Suprapubic skin (tissue), 4 donors: Measurements from ENCODE around the gene TANGO6. TPM values are rescaled to one million over a fixed set of nuclear protein-coding genes. Genes with fewer than 3 reads are reported as not detected.

Experiments used
- DNase-seq, 2 donors: peaks; one replicate each; pipeline ENCODE4 v3.0.0-alpha.2; 2019; ENCODE audit warnings: low spot score in 2 of 2
- H3K27ac ChIP-seq: fragments of 200-600 bp; sonication (generic); one replicate; pipeline ENCODE4 v1.5.1; 2019
- H3K27me3 ChIP-seq: fragments of 200-600 bp; sonication (generic); one replicate; pipeline ENCODE4 v1.5.1; 2019
- H3K36me3 ChIP-seq: fragments of 200-600 bp; sonication (generic); one replicate; pipeline ENCODE4 v1.5.1; 2019
- H3K4me1 ChIP-seq: fragments of 200-600 bp; sonication (generic); one replicate; pipeline ENCODE4 v1.5.1; 2019
- H3K4me3 ChIP-seq: fragments of 200-600 bp; sonication (generic); one replicate; pipeline ENCODE4 v1.5.1; 2019; ENCODE audit warnings: mild to moderate bottlenecking
- H3K9me3 ChIP-seq: fragments of 200-600 bp; sonication (generic); one replicate; pipeline ENCODE4 v1.5.1; 2019
- EP300 ChIP-seq: sonication (generic); formaldehyde crosslinking; IDR thresholded peaks from one replicate; pipeline ENCODE4 v1.6.1; 2017; ENCODE audit warnings: antibody characterized with exemption
- POLR2A ChIP-seq, 2 donors: fragments of 450-650 bp; IDR thresholded peaks; one replicate each; pipeline ENCODE4 v1.6.1; 2017; ENCODE audit warnings: antibody characterized with exemption in 2 of 2, mild to moderate bottlenecking in 2 of 2, moderate library complexity in 2 of 2
- POLR2AphosphoS5 ChIP-seq, 3 donors: sonication (generic); formaldehyde crosslinking; IDR thresholded peaks; one replicate each; pipeline ENCODE4 v1.6.1; 2017; ENCODE audit warnings: antibody characterized with exemption in 3 of 3
- WGBS: methylation state at CpG from one replicate; pipeline ENCODE4 v1.1.5; 2018; 5-methylcytosine and 5-hydroxymethylcytosine counted together
- total RNA-seq, 4 donors: library from RNA; depleted of rRNA; stranded (reverse); fragments of >200 nt; gene quantifications; one replicate each; pipeline ENCODE4 v1.1.0, GENCODE V29; 2016
- TF ChIP-seq, protein P1 (sequence below), 2 donors: fragments of 200-600 bp in 1 of 2; fragments of 450-650 bp in 1 of 2; sonication (generic) in 1 of 2; IDR thresholded peaks; one replicate each; pipeline ENCODE4 v1.5.1; 2016 to 2019; ENCODE audit warnings: antibody characterized with exemption in 2 of 2, mild to moderate bottlenecking in 1 of 2, moderate library complexity in 1 of 2

The TANGO6 gene
- total RNA-seq, 4 donors from 2014 or later = 10.6 to 14.0 (median 12.0) TPM

- WGBS = 68% methylated on average over 2 of the region's 2 CpGs
- H3K9me3 ChIP-seq = no peaks in the 10 kb centered on the region
- no peaks in the 10 kb centered on the region for H3K4me1 ChIP-seq
- DNase-seq = no peak
- no peak overlapping the region for H3K27ac ChIP-seq
- no peak for TF ChIP-seq EP300
- TF ChIP-seq POLR2A (IDR thresholded peaks at IDR 0.05) = no peak
- no peak for TF ChIP-seq POLR2AphosphoS5 (IDR thresholded peaks at IDR 0.05)
- TF ChIP-seq, protein P1, sequence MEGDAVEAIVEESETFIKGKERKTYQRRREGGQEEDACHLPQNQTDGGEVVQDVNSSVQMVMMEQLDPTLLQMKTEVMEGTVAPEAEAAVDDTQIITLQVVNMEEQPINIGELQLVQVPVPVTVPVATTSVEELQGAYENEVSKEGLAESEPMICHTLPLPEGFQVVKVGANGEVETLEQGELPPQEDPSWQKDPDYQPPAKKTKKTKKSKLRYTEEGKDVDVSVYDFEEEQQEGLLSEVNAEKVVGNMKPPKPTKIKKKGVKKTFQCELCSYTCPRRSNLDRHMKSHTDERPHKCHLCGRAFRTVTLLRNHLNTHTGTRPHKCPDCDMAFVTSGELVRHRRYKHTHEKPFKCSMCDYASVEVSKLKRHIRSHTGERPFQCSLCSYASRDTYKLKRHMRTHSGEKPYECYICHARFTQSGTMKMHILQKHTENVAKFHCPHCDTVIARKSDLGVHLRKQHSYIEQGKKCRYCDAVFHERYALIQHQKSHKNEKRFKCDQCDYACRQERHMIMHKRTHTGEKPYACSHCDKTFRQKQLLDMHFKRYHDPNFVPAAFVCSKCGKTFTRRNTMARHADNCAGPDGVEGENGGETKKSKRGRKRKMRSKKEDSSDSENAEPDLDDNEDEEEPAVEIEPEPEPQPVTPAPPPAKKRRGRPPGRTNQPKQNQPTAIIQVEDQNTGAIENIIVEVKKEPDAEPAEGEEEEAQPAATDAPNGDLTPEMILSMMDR (IDR thresholded peaks at IDR 0.05) = no peak
- no peaks in the 10 kb centered on the region for H3K27me3 ChIP-seq
- no peak overlapping the region for H3K4me3 ChIP-seq
- H3K36me3 ChIP-seq = peaks cover 32% of the 10 kb centered on the region
These were observed 135.1 kb downstream of the TANGO6 start for GRCh38 chr16:68978303-68978954.

DNA sequence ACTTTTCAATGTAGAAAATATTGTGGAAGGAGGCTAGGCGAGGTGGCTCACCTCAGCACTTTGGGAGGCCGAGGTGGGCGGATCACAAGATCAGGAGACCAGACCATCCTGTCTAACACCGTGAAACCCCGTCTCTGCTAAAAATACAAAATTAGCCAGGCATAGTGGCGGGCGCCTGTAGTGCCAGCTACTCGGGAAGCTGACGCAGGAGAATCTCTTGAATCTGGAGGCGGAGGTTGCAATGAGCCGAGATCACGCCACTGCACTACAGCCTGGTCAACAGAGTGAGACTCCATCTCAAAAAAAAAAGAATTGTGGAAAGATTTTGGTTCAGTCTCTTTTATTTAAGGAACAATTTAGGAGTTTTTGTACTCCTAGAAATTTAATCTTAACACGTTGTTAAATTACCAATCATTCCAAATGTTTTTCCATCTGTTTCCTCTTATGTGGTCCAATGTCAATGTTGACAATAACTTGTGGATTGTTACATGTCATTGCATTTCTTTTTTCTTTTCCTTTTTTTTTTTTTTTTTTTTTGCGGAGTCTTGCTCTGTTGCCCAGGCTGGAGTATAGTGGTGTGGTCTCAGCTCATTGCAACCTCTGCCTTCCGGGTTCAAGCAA, 137.5 kb downstream of the TANGO6 start:
- Histone ChIP-seq H3K4me1 (no peaks in the 10 kb centered on the region), H3K27me3 (no peaks in the 10 kb centered on the region), H3K4me3 (no peak overlapping the region), H3K9me3 (no peaks in the 10 kb centered on the region), H3K27ac (no peak overlapping the region), H3K36me3 (peaks cover 11% of the 10 kb centered on the region)
- no peak for DNase-seq
- WGBS = 92% methylated on average over 15 of the region's 15 CpGs
- TF ChIP-seq, protein P1 (IDR thresholded peaks at IDR 0.05) = no peak
- TF ChIP-seq POLR2A (IDR thresholded peaks at IDR 0.05) (no peak), POLR2AphosphoS5 (IDR thresholded peaks at IDR 0.05) (no peak), EP300 (no peak)

- TF ChIP-seq, protein P1 (IDR thresholded peaks at IDR 0.05) = no peak
- no peak for TF ChIP-seq POLR2AphosphoS5 (IDR thresholded peaks at IDR 0.05)
- no peak for DNase-seq
- 93% methylated on average over 2 of the region's 2 CpGs for WGBS
- Histone ChIP-seq H3K27me3 (no peaks in the 10 kb centered on the region), H3K36me3 (peaks cover 10% of the 10 kb centered on the region), H3K4me3 (no peak overlapping the region), H3K27ac (no peak overlapping the region), H3K9me3 (no peaks in the 10 kb centered on the region), H3K4me1 (no peaks in the 10 kb centered on the region)
These were observed 138.6 kb downstream of the TANGO6 start for GRCh38 chr16:68981971-68982370.

DNA sequence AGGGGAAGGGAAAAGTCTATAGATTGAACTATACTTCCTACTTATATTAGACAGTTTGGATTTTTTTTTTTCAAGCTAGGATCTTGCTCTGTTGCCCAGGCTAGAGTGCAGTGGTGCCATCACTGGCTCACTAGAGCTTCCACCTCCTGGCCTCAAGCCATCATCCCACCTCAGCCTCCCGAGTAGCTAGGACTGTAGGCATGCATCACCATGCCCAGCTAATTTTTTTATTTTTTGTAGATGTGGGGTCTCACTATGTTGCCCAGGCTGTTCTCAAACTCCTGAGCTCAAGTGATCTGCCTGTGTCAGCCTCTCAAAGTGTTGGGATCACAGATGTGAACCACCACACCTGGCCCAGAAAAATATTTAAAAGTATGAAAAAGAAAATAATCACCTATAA, 141.1 kb downstream of the TANGO6 start:
- Histone ChIP-seq H3K9me3 (no peaks in the 10 kb centered on the region), H3K36me3 (peaks cover 4% of the 10 kb centered on the region), H3K27me3 (no peaks in the 10 kb centered on the region), H3K4me1 (no peaks in the 10 kb centered on the region), H3K27ac (no peak overlapping the region), H3K4me3 (no peak overlapping the region)
- TF ChIP-seq, protein P1 (IDR thresholded peaks at IDR 0.05) = no peak
- TF ChIP-seq POLR2AphosphoS5 (IDR thresholded peaks at IDR 0.05) (no peak), EP300 (no peak), POLR2A (IDR thresholded peaks at IDR 0.05) (no peak)
- no peak for DNase-seq
- 81% methylated on average over 1 of the region's 1 CpG for WGBS

DNA sequence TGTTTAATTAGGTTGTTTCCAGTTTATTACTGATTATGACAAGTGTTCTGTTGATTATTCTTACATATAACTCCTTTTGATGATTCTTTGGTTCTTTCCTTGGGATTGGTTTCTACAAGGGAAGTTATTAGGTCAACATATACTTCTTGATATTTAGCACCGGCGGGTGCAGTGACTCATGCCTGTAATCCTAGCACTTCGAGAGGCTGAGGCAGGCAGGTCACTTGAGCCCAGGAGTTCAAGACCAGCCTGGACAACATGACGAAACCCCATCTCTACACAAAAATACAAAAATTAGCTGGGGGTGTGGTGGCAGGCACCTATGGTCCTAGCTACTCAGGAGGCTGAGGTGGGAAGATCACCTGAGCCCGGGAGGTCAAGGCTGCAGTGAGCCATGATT, 141.9 kb downstream of the TANGO6 start:
- Histone ChIP-seq H3K36me3 (peaks cover 4% of the 10 kb centered on the region), H3K27me3 (no peaks in the 10 kb centered on the region), H3K27ac (no peak overlapping the region), H3K4me1 (no peaks in the 10 kb centered on the region), H3K4me3 (no peak overlapping the region), H3K9me3 (no peaks in the 10 kb centered on the region)
- no peak for TF ChIP-seq POLR2A (IDR thresholded peaks at IDR 0.05)
- TF ChIP-seq EP300 = no peak
- TF ChIP-seq POLR2AphosphoS5 (IDR thresholded peaks at IDR 0.05) = no peak
- TF ChIP-seq, protein P1 (IDR thresholded peaks at IDR 0.05) = no peak
- DNase-seq = no peak
- WGBS = 82% methylated on average over 5 of the region's 5 CpGs
